Measurements from ENCODE around the gene GALNT6.

The GALNT6 gene

GRCh38 chr12:51382173-51382572, 9.0 kb downstream of the GALNT6 start:
- no peak for DNase-seq (ENCODE audit: low spot score)

- DNase-seq (ENCODE audit: low spot score): no peak
These were observed 9.8 kb downstream of the GALNT6 start for GRCh38 chr12:51381226-51382079.

GRCh38 chr12:51379571-51379970, 11.6 kb downstream of the GALNT6 start:
- DNase-seq (ENCODE audit: low spot score): no peak

GRCh38 chr12:51378749-51379148, 12.5 kb downstream of the GALNT6 start:
- DNase-seq (ENCODE audit: low spot score): no peak

GRCh38 chr12:51377099-51377984, 13.9 kb downstream of the GALNT6 start:
- peak; percentile 53 for DNase-seq (ENCODE audit: low spot score)

- no peak for DNase-seq (ENCODE audit: low spot score)
These were observed 16.4 kb downstream of the GALNT6 start for GRCh38 chr12:51374856-51375255.

- no peak for DNase-seq (ENCODE audit: low spot score)
These were observed 16.8 kb downstream of the GALNT6 start for GRCh38 chr12:51374361-51374760.

GRCh38 chr12:51373187-51373586, 18.0 kb downstream of the GALNT6 start:
- DNase-seq (ENCODE audit: low spot score): no peak

- no peak for DNase-seq (ENCODE audit: low spot score)
These were observed 19.2 kb downstream of the GALNT6 start for GRCh38 chr12:51372021-51372420.

GRCh38 chr12:51371295-51371953, 19.8 kb downstream of the GALNT6 start:
- peak; percentile 48 for DNase-seq (ENCODE audit: low spot score)

GRCh38 chr12:51370667-51371066, 20.5 kb downstream of the GALNT6 start:
- DNase-seq (ENCODE audit: low spot score): no peak

GRCh38 chr12:51369581-51369980, 21.6 kb downstream of the GALNT6 start:
- DNase-seq (ENCODE audit: low spot score): no peak

GRCh38 chr12:51368640-51369517, 22.3 kb downstream of the GALNT6 start:
- peak; percentile 55 for DNase-seq (ENCODE audit: low spot score)

GRCh38 chr12:51365276-51365675, 25.9 kb downstream of the GALNT6 start:
- DNase-seq (ENCODE audit: low spot score): no peak

- DNase-seq (ENCODE audit: low spot score): no peak
These were observed 27.2 kb downstream of the GALNT6 start for GRCh38 chr12:51364001-51364400.

GRCh38 chr12:51362747-51363342, 28.4 kb downstream of the GALNT6 start:
- no peak for DNase-seq (ENCODE audit: low spot score)

- DNase-seq (ENCODE audit: low spot score): peak; percentile 95
These were observed 28.9 kb downstream of the GALNT6 start for GRCh38 chr12:51362307-51362706.

- DNase-seq (ENCODE audit: low spot score): no peak
These were observed 29.8 kb downstream of the GALNT6 start for GRCh38 chr12:51361161-51362016.

GRCh38 chr12:51360315-51360714, 30.9 kb downstream of the GALNT6 start:
- DNase-seq (ENCODE audit: low spot score): no peak

GRCh38 chr12:51359851-51360250, 31.4 kb downstream of the GALNT6 start:
- DNase-seq (ENCODE audit: low spot score): no peak

Data from Ammon's horn (tissue), 1 donor.